HCT116 (cell line): ENCODE results near the gene RP9. TPM values are rescaled to one million over a fixed set of nuclear protein-coding genes. Genes with fewer than 3 reads are reported as not detected.

Experiments used
- ATAC-seq: fragments of 200-7000 bp; cut with Tn5 transposase; 2 replicates; pipeline ENCODE4 v1.9.1; 2020; ENCODE audit warnings: mild to moderate bottlenecking, moderate library complexity
- BruUV-seq: library from RNA; stranded (reverse); fragments of 400-500 nt; replicated peaks from 2 replicates; lab custom pipeline; 2021; lab: Mats Ljungman, UMichigan
- CTCF ChIA-PET: fragments of 300-600 bp; sonication (Branson Sonifier 250); formaldehyde crosslinking; loops from one replicate; lab custom pipeline; 2021; ENCODE audit warnings: antibody characterized with exemption; lab: Charles Lee
- POLR2A ChIA-PET: fragments of 300-600, 350-600 bp; sonication (Branson Sonifier 250); formaldehyde crosslinking; loops from one replicate; lab custom pipeline; 2021; ENCODE audit warnings: antibody characterized with exemption; lab: Charles Lee
- RAD21 ChIA-PET, 2 experiments: fragments of 300-600 bp; sonication (Branson Sonifier 250); formaldehyde crosslinking; loops; one replicate each; lab custom pipeline; 2023; ENCODE audit warnings: low total read pairs in 2 of 2; ENCODE audit not compliant: uncharacterized antibody in 2 of 2, unreplicated experiment in 2 of 2, low non-redundant PET in 1 of 2; lab: Charles Lee
- DNase-seq: peaks from one replicate; pipeline ENCODE4 v3.0.0-alpha.2; 2010; ENCODE audit warnings: low read depth, low spot score
- H2AFZ ChIP-seq: fragments of 200-600 bp; shearing (Covaris generic), sonication (generic); 2 replicates; pipeline ENCODE4 v1.6.1; 2017; ENCODE audit warnings: low read depth, mixed run types, mixed read lengths, antibody characterized with exemption, low read length; ENCODE audit not compliant: poor library complexity, severe bottlenecking
- H3K27ac ChIP-seq: 2 replicates; pipeline ENCODE4 v1.5.1; 2012; ENCODE audit warnings: low read depth, low read length
- H3K27me3 ChIP-seq: fragments of 200-600 bp; sonication (generic); 2 replicates; pipeline ENCODE4 v1.6.1; 2016; ENCODE audit warnings: mixed run types, low read length, mixed read lengths; ENCODE audit not compliant: insufficient read depth
- H3K36me3 ChIP-seq, 2 experiments: fragments of 200-500 bp in 1 of 2; fragments of 200-600 bp in 1 of 2; sonication (Bioruptor generic) in 1 of 2; sonication (generic) in 1 of 2; 2 replicates each; pipeline versions ENCODE4 v1.5.1 to v1.6.1; 2014 to 2016; ENCODE audit warnings: low read length in 2 of 2, inconsistent platforms in 1 of 2, mixed read lengths in 1 of 2, mixed run types in 1 of 2; ENCODE audit not compliant: insufficient read depth in 2 of 2, control insufficient read depth in 1 of 2
- H3K4me1 ChIP-seq, 2 experiments: fragments of 200-600 bp in 1 of 2; sonication (generic) in 1 of 2; 2 replicates each; pipeline versions ENCODE4 v1.5.1 to v1.6.1; 2012 to 2017; ENCODE audit warnings: low read length in 2 of 2, inconsistent platforms in 1 of 2, mild to moderate bottlenecking in 1 of 2, mixed read lengths in 1 of 2, mixed run types in 1 of 2, moderate library complexity in 1 of 2; ENCODE audit not compliant: insufficient read depth in 2 of 2, control insufficient read depth in 1 of 2
- H3K4me2 ChIP-seq: fragments of 200-600 bp; sonication (generic); 2 replicates; pipeline ENCODE4 v1.6.1; 2017; ENCODE audit warnings: mixed run types, low read length, mixed read lengths
- H3K4me3 ChIP-seq, 2 experiments: fragments of 200-600 bp in 1 of 2; sonication (generic) in 1 of 2; replicated peaks in 1 of 2; 2 replicates each; pipeline ENCODE4 v1.5.1; 2011 to 2016; ENCODE audit warnings: low read length in 2 of 2, control low read depth in 1 of 2, low read depth in 1 of 2, mild to moderate bottlenecking in 1 of 2, mixed read lengths in 1 of 2, mixed run types in 1 of 2
- H3K79me2 ChIP-seq: fragments of 200-600 bp; sonication (generic); 2 replicates; pipeline ENCODE4 v1.6.1; 2017; ENCODE audit warnings: mild to moderate bottlenecking, mixed run types, low read length, moderate library complexity, mixed read lengths; ENCODE audit not compliant: insufficient read depth
- H3K9ac ChIP-seq: fragments of 200-600 bp; sonication (generic); 2 replicates; pipeline ENCODE4 v1.6.1; 2016; ENCODE audit warnings: low read length, mixed read lengths
- H3K9me2 ChIP-seq: fragments of 200-600 bp; sonication (generic), shearing (Covaris generic); 2 replicates; pipeline ENCODE4 v1.6.1; 2017; ENCODE audit warnings: mixed run types, mild to moderate bottlenecking, moderate library complexity; ENCODE audit not compliant: insufficient read depth
- H3K9me3 ChIP-seq, 2 experiments: fragments of 200-500 bp in 1 of 2; fragments of 200-600 bp in 1 of 2; sonication (Bioruptor generic) in 1 of 2; sonication (generic) in 1 of 2; 2 replicates each; pipeline ENCODE4 v1.6.1; 2014 to 2017; ENCODE audit warnings: low read length in 2 of 2, mixed read lengths in 2 of 2, inconsistent platforms in 1 of 2, low read depth in 1 of 2, mild to moderate bottlenecking in 1 of 2, mixed run types in 1 of 2, moderate library complexity in 1 of 2; ENCODE audit not compliant: control insufficient read depth in 1 of 2, insufficient read depth in 1 of 2
- H4K20me1 ChIP-seq: fragments of 200-600 bp; sonication (generic), shearing (Covaris generic); 2 replicates; pipeline ENCODE4 v1.6.1; 2017; ENCODE audit warnings: mixed run types, mild to moderate bottlenecking, moderate library complexity; ENCODE audit not compliant: insufficient read depth
- CBX3 ChIP-seq: IDR thresholded peaks from 2 replicates; pipeline ENCODE4 v1.6.1; 2012; ENCODE audit warnings: low read depth
- CTCF ChIP-seq, 3 experiments: fragments of 200-600 bp in 1 of 3; sonication (generic) in 1 of 3; IDR thresholded peaks in 2 of 3; conservative IDR thresholded peaks in 1 of 3; 2 replicates each; pipeline ENCODE4 v1.5.1; 2012 to 2017; ENCODE audit warnings: low read depth in 2 of 3, low read length in 2 of 3, antibody characterized with exemption in 1 of 3, borderline replicate concordance in 1 of 3, control low read depth in 1 of 3, mild to moderate bottlenecking in 1 of 3, mixed read lengths in 1 of 3, mixed run types in 1 of 3, moderate library complexity in 1 of 3; ENCODE audit not compliant: insufficient read depth in 1 of 3
- EGR1 ChIP-seq: IDR thresholded peaks from 2 replicates; pipeline ENCODE4 v1.6.1; 2012; ENCODE audit warnings: low read depth
- ELF1 ChIP-seq: IDR thresholded peaks from 2 replicates; pipeline ENCODE4 v1.6.1; 2012; ENCODE audit warnings: low read depth, borderline replicate concordance
- EZH2phosphoT487 ChIP-seq: fragments of 200-600 bp; IDR thresholded peaks from 2 replicates; pipeline ENCODE4 v1.6.1; 2018; ENCODE audit warnings: antibody characterized with exemption, borderline replicate concordance
- FOSL1 ChIP-seq: IDR thresholded peaks from 2 replicates; pipeline ENCODE4 v1.6.1; 2012; ENCODE audit warnings: low read depth
- JUND ChIP-seq: IDR thresholded peaks from 2 replicates; pipeline ENCODE4 v1.6.1; 2012
- MAX ChIP-seq: IDR thresholded peaks from 2 replicates; pipeline ENCODE4 v1.6.1; 2012
- POLR2A ChIP-seq: IDR thresholded peaks from 2 replicates; pipeline ENCODE4 v1.7.0; 2011; ENCODE audit warnings: borderline replicate concordance; ENCODE audit not compliant: insufficient read depth, insufficient read length; ENCODE audit errors: extremely low read depth
- POLR2AphosphoS5 ChIP-seq: IDR thresholded peaks from 2 replicates; pipeline ENCODE4 v1.6.1; 2011; ENCODE audit warnings: mild to moderate bottlenecking, low read depth, low read length, moderate library complexity
- RAD21 ChIP-seq: IDR thresholded peaks from 2 replicates; pipeline ENCODE4 v1.6.1; 2012; ENCODE audit warnings: low read depth, mild to moderate bottlenecking
- REST ChIP-seq: IDR thresholded peaks from 2 replicates; pipeline ENCODE4 v1.6.1; 2012; ENCODE audit warnings: low read depth
- TCF7L2 ChIP-seq: IDR thresholded peaks from 2 replicates; pipeline ENCODE4 v1.7.0; 2011; ENCODE audit warnings: borderline replicate concordance, inconsistent platforms; ENCODE audit not compliant: insufficient read depth, insufficient read length; ENCODE audit errors: extremely low read depth
- ZFX ChIP-seq: fragments of 450-650 bp; IDR thresholded peaks from 2 replicates; pipeline ENCODE4 v1.6.1; 2017
- ZNF274 ChIP-seq: fragments of 200-500 bp; sonication (Bioruptor generic); IDR thresholded peaks from 2 replicates; pipeline ENCODE4 v1.6.1; 2014; ENCODE audit warnings: mild to moderate bottlenecking, low read depth, low read length, inconsistent platforms
- intact Hi-C: fragments of 100-400 bp; cut with micrococcal nuclease; formaldehyde crosslinking; loops from 2 replicates; pipeline ENCODE4 v1.10.0; 2022
- total RNA-seq: library from RNA; stranded (reverse); gene quantifications from one replicate; pipeline ENCODE4 v1.2.1, GENCODE V29; 2021; ENCODE audit not compliant: unreplicated experiment

Gene RP9
- total RNA-seq, 1 experiment from 2014 or later, result 14.2 TPM

GRCh38 chr7:33053721-33054120 lies 55.5 kb downstream of the RP9 start:
- Histone ChIP-seq H3K9ac (no peak overlapping the region), H4K20me1 (peaks cover 24% of the 10 kb centered on the region), H3K4me1 (peaks cover 0 to 8% of the 10 kb centered on the region in 2 experiments; a peak in 2 of 4 replicates), H3K36me3 (no peaks in the 10 kb centered on the region), H3K4me2 (no peak overlapping the region), H3K9me2 (no peaks in the 10 kb centered on the region), H2AFZ (no peak overlapping the region), H3K9me3 (no peaks in the 10 kb centered on the region), H3K79me2 (peaks cover 98% of the 10 kb centered on the region), H3K27me3 (no peaks in the 10 kb centered on the region), H3K4me3 (no peak overlapping the region), H3K27ac (no peak overlapping the region)
- TF ChIP-seq ZNF274 (no peak), RAD21 (no peak), FOSL1 (no peak), EZH2phosphoT487 (no peak), REST (no peak), TCF7L2 (no peak), ELF1 (no peak), JUND (no peak), POLR2A (no peak), MAX (no peak), POLR2AphosphoS5 (no peak), CBX3 (no peak), ZFX (no peak), CTCF (IDR thresholded peaks at IDR 0.05 in 2 of 3, conservative IDR thresholded peaks at IDR 0.05 in 1 of 3; ENCODE audit: borderline replicate concordance in 1 of 3, insufficient read depth in 1 of 3, low read depth in 2 of 3, low read length in 2 of 3) (no peak), EGR1 (no peak)
- CTCF ChIA-PET, result no interaction called here
- POLR2A ChIA-PET, result interaction anchor here (1.2 kb wide), 1 partner anchor 9 kb away, joined by 4 read pairs; the partner anchor contains the start of gene NT5C3A
- no peak for DNase-seq
- RAD21 ChIA-PET, result no interaction called here
- ATAC-seq, result no peak
- BruUV-seq, result no TSS peak
- intact Hi-C loops, result no loop called here
